ENCODE data around the gene SPATA2.

GRCh38 chr20:49915380-49916145 is at the start of gene SPATA2:
- TF ChIP-seq CTCF (conservative IDR thresholded peaks at IDR 0.05; ENCODE audit: low read length): no peak
- no peak for TF ChIP-seq EZH2phosphoT487 (IDR thresholded peaks at IDR 0.05; ENCODE audit: borderline replicate concordance)
